ENCODE results near the gene TNNC2.
A peak's percentile ranks its signal among the peaks of the same experiment; 100 is the strongest.
"Not testable (repeated sequence)": the region's sequence is repeated elsewhere in the genome, so short reads cannot be mapped to it uniquely, and the experiment has no call there.

TNNC2 gene

GRCh38 chr20:45848421-45848820 lies 21.3 kb upstream of the TNNC2 start:
- DNase-seq (ENCODE audit: low spot score), result no peak

DNA sequence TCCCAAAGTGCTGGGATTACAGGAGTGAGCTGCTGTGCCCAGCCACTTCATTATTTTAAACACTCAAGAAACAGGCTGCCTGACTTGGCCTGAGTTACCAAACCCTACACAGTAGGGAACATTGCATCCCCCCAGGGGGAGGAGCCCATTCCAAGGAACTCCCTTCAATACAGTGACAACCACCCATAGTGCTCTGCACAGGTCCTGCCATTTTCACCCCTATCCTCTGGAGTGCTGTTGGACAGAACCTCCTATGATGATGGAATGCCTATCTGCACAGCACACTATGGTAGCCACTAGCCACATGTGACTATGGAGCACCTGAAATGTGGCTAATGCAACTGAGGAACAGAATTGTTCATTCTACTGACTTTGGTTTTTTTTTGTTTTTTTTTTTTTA lies 18.3 kb upstream of the TNNC2 start:
- no peak for DNase-seq (ENCODE audit: low spot score)

GRCh38 chr20:45843506-45843905 lies 16.4 kb upstream of the TNNC2 start:
- no peak for DNase-seq (ENCODE audit: low spot score)

GRCh38 chr20:45842169-45842812 lies 15.2 kb upstream of the TNNC2 start:
- no peak for DNase-seq (ENCODE audit: low spot score)

DNA sequence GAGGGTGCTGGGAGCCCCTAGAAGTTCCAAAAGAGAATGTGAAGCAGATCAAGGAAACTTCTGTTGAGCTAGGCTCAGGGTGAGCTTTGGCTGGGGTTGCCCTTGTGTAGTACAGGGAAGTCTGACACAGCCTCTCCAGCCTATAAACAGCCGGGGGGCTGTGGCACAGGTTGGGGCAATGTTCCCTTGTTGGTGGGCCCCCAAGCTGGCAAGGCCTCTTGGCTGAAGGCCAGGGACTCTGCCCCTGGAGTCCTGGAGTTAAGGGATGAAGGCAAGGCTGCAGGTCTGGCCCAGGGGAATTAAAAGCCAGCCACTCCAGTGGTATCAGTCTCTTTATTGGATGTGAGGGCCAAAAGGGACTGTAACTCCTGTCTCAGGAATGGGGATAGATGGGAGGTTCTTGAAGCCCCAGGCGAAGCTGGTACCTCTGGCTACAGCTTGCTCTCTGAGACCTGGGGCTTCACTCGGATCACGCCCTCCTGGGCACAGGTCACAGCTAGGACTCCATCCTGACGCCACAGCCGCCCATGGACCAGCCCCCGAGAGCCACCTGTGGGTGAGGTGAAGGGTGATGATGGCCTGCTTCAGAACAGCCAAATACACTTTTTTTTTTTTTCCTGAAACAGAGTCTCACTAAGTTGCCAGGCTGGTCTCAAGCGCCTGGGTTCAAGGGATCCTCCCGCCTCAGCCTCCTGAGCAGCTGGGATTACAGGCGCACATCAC lies 14.5 kb upstream of the TNNC2 start:
- no peak for DNase-seq (ENCODE audit: low spot score)

DNA sequence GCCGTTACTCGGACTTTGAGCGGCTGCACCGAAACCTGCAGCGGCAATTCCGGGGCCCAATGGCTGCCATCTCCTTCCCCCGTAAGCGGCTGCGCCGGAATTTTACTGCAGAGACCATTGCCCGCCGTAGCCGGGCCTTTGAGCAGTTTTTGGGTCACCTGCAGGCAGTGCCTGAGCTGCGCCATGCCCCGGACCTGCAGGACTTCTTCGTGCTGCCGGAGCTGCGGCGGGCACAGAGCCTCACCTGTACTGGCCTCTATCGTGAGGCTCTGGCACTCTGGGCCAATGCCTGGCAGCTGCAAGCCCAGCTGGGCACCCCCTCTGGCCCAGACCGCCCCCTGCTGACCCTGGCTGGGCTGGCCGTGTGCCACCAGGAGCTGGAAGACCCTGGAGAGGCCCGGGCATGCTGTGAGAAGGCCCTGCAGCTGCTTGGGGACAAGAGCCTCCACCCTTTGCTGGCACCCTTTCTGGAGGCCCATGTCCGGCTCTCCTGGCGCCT lies 13.6 kb upstream of the TNNC2 start:
- no peak for DNase-seq (ENCODE audit: low spot score)

GRCh38 chr20:45836841-45837240 lies 9.7 kb upstream of the TNNC2 start:
- no peak for DNase-seq (ENCODE audit: low spot score)

GRCh38 chr20:45835825-45836224 lies 8.7 kb upstream of the TNNC2 start:
- no peak for DNase-seq (ENCODE audit: low spot score)

DNA sequence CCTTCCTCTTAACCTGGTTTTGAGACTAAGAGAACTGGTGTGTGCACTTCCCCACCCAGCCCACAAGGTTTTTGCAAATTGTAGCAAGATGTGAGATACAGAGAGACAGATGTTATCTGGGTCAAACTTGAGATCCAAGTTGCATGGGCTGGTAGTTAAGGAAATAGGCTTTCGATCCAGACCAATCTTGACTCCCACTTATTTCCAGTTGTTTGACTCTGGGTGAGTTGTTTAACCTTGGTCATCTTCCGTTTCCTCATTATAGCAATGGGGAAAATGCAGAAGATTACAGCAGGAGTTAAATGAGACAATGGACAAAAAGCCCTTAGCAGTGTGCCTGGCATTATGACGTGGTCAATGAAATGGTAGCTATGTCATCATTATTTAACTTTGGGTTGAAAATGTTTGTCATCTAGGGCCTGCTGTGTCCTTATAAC lies 8.2 kb upstream of the TNNC2 start:
- no peak for DNase-seq (ENCODE audit: low spot score)

GRCh38 chr20:45834797-45835161 lies 7.7 kb upstream of the TNNC2 start:
- no peak for DNase-seq (ENCODE audit: low spot score)

- peak; percentile 81 for DNase-seq (ENCODE audit: low spot score)
Observed at GRCh38 chr20:45833883-45834796, 7.0 kb upstream of the TNNC2 start.

GRCh38 chr20:45833030-45833882 lies 6.1 kb upstream of the TNNC2 start, which contains the start of gene SNX21:
TSS of gene SNX21 (plus strand) at chr20:45833799. CDS start at chr20:45833920, 121 bp downstream.
- peak; percentile 86 for DNase-seq (ENCODE audit: low spot score)

DNA sequence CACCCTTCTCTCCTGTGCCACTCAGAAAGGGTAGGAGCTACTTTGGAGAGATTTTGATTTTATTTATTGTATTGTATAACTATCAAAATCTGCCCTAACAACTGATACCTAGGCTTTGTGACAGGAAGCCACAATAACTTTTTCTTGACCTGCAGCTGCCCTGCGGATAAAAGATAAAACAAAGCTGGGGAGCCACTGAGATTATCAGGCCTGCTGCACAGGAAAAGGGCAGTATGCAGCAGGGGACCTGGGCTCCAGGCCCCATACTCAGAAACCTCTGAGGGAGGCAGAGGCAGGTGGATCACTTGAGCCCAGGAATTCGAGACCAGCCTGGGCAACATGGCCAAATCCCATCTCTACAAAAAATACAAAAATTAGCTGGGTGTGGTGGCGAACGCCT lies 5.5 kb upstream of the TNNC2 start:
- no peak for DNase-seq (ENCODE audit: low spot score)

GRCh38 chr20:45829673-45830106 lies 2.6 kb upstream of the TNNC2 start:
- not testable (repeated sequence) for DNase-seq (ENCODE audit: low spot score)

DNA sequence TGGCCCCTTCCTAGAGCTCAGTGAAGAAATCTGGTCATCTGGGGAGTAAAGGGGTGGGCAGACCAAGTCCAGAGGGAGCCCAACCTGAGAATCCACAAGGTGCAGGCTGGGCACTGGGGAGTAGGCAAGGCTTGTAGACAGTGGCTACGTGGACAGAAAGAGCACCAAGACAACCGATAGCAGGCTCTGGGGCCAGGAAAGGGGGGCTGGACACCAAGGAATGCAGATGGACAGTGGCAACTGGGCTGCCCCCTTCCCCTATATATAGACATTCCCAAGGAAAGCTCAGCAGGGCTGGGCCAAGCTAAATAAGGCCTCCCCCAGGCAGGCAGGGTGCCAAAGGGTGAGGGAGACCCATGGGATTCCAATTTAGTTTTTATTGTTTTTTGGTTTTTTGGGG lies 1.5 kb upstream of the TNNC2 start:
- no peak for DNase-seq (ENCODE audit: low spot score)

DNA sequence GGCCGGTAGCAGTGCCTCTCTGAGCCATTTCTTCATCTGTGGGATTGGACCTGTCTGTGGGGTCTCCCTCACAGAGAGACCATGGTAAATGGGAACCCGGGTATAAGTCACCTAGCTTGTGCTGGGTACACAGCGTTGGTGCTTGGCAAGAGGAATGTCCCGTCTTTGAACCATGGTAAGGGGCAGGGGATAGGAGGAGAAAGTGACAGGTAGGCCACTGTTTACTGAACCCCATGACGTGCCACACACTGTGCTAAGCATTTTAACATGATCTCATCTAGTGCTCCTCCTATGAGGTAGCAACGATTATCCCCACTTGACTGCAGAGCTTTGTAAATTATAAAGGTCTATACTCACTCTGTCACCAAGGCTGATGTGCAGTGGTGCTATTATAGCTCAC lies 600 bp upstream of the TNNC2 start:
- DNase-seq (ENCODE audit: low spot score), result no peak

DNA sequence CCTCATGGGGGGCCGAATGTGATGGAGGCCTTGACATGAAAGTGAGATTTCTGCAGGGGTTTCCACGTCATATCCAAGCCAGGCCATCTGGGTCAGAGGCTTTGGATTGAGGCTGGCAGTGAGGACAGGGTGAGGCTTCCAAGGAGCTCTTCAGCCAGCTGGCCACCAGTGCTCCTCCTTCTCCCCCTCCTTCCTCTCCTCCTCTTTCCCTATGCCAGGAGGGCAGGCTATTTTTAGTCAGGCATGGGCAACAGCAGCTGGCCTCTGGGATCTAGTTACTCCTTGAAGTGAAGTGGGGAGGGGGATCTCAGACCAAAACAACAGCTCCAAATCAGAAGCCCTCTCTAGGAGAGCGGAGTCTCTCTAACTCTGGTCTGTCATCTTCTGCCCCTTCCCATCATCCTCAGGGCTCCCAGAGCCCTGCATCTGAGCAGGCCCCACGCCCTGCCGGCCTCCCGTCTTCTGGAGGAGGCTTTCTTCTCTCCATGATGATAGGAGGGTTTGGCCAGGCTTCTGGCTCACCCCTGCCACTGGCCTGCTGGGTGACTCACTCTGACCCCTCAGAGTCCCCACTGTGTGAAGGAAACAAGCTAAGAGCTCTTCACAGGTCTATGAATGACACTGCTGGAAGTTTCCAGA lies 612 bp downstream of the TNNC2 start:
- no peak for DNase-seq (ENCODE audit: low spot score)

- peak; percentile 85 for DNase-seq (ENCODE audit: low spot score)
Observed at GRCh38 chr20:45823949-45824835, 2.9 kb downstream of the TNNC2 start.

- DNase-seq (ENCODE audit: low spot score), result peak; percentile 70
Observed at GRCh38 chr20:45822857-45823256, 4.3 kb downstream of the TNNC2 start.

- DNase-seq (ENCODE audit: low spot score), result no peak
Observed at GRCh38 chr20:45821947-45822346, 5.2 kb downstream of the TNNC2 start.
